Neural cell (in vitro differentiated cells): ENCODE results near the gene NDFIP2. TPM values are rescaled to one million over a fixed set of nuclear protein-coding genes. Genes with fewer than 3 reads are reported as not detected.

ENCODE experiments used
- H2AFZ ChIP-seq: fragments of 200-600, 300-800 bp; sonication (generic), shearing (Covaris generic); 2 replicates; pipeline ENCODE4 v1.6.0; 2014; ENCODE audit warnings: low read depth, mild to moderate bottlenecking, antibody characterized with exemption, low read length, moderate library complexity
- H3F3A ChIP-seq: fragments of 200-600 bp; shearing (Covaris generic); 2 replicates; pipeline ENCODE4 v1.6.1; 2016; ENCODE audit warnings: mild to moderate bottlenecking, moderate library complexity, mixed read lengths, antibody characterized with exemption, low read length; ENCODE audit not compliant: insufficient read depth, poor library complexity, severe bottlenecking
- H3K27ac ChIP-seq: fragments of 200-600, 300-800 bp; sonication (generic), shearing (Covaris generic); 2 replicates; pipeline ENCODE4 v1.5.1; 2014; ENCODE audit warnings: mild to moderate bottlenecking, low read length, moderate library complexity
- H3K27me3 ChIP-seq: fragments of 300-800, 200-600 bp; sonication (generic), shearing (Covaris generic); 2 replicates; pipeline ENCODE4 v1.6.0; 2014; ENCODE audit warnings: mild to moderate bottlenecking, low read depth, low read length, moderate library complexity; ENCODE audit not compliant: insufficient read depth
- H3K36me3 ChIP-seq: fragments of 300-800, 200-600 bp; sonication (generic), shearing (Covaris generic); 2 replicates; pipeline ENCODE4 v1.5.1; 2014; ENCODE audit warnings: mild to moderate bottlenecking, antibody characterized with exemption, low read length, moderate library complexity; ENCODE audit not compliant: insufficient read depth
- H3K4me2 ChIP-seq: fragments of 300-800, 200-600 bp; sonication (generic), shearing (Covaris generic); 2 replicates; pipeline ENCODE4 v1.6.0; 2014; ENCODE audit warnings: mild to moderate bottlenecking, low read length
- H3K4me3 ChIP-seq: fragments of 300-800, 200-600 bp; sonication (generic), shearing (Covaris generic); 2 replicates; pipeline ENCODE4 v1.5.1; 2014; ENCODE audit warnings: mild to moderate bottlenecking, low read length, moderate library complexity
- H3K79me2 ChIP-seq: fragments of 200-600 bp; shearing (Covaris generic); replicated peaks from 2 replicates; pipeline ENCODE4 v1.6.0; 2014; ENCODE audit warnings: mild to moderate bottlenecking, low read length, moderate library complexity; ENCODE audit not compliant: insufficient read depth
- H3K9ac ChIP-seq: fragments of 300-800, 200-600 bp; sonication (generic), shearing (Covaris generic); 2 replicates; pipeline ENCODE4 v1.6.1; 2016; ENCODE audit warnings: mild to moderate bottlenecking, low read length, mixed read lengths
- H3K9me2 ChIP-seq: fragments of 200-600 bp; shearing (Covaris generic); 2 replicates; pipeline ENCODE4 v1.6.1; 2016; ENCODE audit warnings: mild to moderate bottlenecking, low read length, mixed read lengths; ENCODE audit not compliant: insufficient read depth
- H3K9me3 ChIP-seq: fragments of 200-600, 300-800 bp; sonication (generic), shearing (Covaris generic); 2 replicates; pipeline ENCODE4 v1.6.1; 2016; ENCODE audit warnings: mild to moderate bottlenecking, mixed run types, low read length, moderate library complexity, mixed read lengths
- H4K20me1 ChIP-seq: fragments of 200-600 bp; shearing (Covaris generic); 2 replicates; pipeline ENCODE4 v1.6.1; 2016; ENCODE audit warnings: mild to moderate bottlenecking, mixed run types; ENCODE audit not compliant: insufficient read depth
- EP300 ChIP-seq: fragments of 450-650 bp; conservative IDR thresholded peaks from 2 replicates; pipeline ENCODE4 v1.6.1; 2014; ENCODE audit warnings: antibody characterized with exemption, mild to moderate bottlenecking, moderate library complexity; ENCODE audit not compliant: poor library complexity, severe bottlenecking
- EZH2 ChIP-seq: fragments of 200-600, 300-800 bp; shearing (Covaris generic), sonication (generic); IDR thresholded peaks from 2 replicates; pipeline ENCODE4 v1.6.1; 2014; ENCODE audit warnings: antibody characterized with exemption, low read length, borderline replicate concordance, mild to moderate bottlenecking; ENCODE audit not compliant: insufficient read depth, poor library complexity, severe bottlenecking
- MXI1 ChIP-seq: fragments of 450-650 bp; conservative IDR thresholded peaks from 2 replicates; pipeline ENCODE4 v1.6.1; 2014; ENCODE audit warnings: antibody characterized with exemption, mild to moderate bottlenecking; ENCODE audit not compliant: poor library complexity, severe bottlenecking
- POLR2AphosphoS5 ChIP-seq: IDR thresholded peaks from 2 replicates; pipeline ENCODE4 v1.6.1; 2012
- RAD21 ChIP-seq: fragments of 450-650 bp; conservative IDR thresholded peaks from 2 replicates; pipeline ENCODE4 v1.6.1; 2014; ENCODE audit warnings: antibody characterized with exemption, mild to moderate bottlenecking, moderate library complexity
- SMC3 ChIP-seq: fragments of 450-650 bp; conservative IDR thresholded peaks from 2 replicates; pipeline ENCODE4 v1.6.1; 2014; ENCODE audit warnings: antibody characterized with exemption, mild to moderate bottlenecking, moderate library complexity; ENCODE audit not compliant: poor library complexity
- TAF1 ChIP-seq: IDR thresholded peaks from 2 replicates; pipeline ENCODE4 v1.6.1; 2012; ENCODE audit warnings: low read depth
- polyA plus RNA-seq: library from polyadenylated mRNA; depleted of rRNA; stranded (reverse); fragments of >200 nt; gene quantifications from 2 replicates; pipeline ENCODE4 v1.2.3, GENCODE V29; 2014
- TF ChIP-seq, protein P1 (sequence below): IDR thresholded peaks from 2 replicates; pipeline ENCODE4 v1.6.1; 2012; ENCODE audit warnings: borderline replicate concordance
- TF ChIP-seq, protein P2 (sequence below): fragments of 450-650 bp; IDR thresholded peaks from 2 replicates; pipeline ENCODE4 v1.5.1; 2014; ENCODE audit warnings: antibody characterized with exemption, mild to moderate bottlenecking, moderate library complexity; ENCODE audit not compliant: poor library complexity, severe bottlenecking

The NDFIP2 gene
- polyA plus RNA-seq, 1 donor from 2014 or later = 41.2 TPM

DNA sequence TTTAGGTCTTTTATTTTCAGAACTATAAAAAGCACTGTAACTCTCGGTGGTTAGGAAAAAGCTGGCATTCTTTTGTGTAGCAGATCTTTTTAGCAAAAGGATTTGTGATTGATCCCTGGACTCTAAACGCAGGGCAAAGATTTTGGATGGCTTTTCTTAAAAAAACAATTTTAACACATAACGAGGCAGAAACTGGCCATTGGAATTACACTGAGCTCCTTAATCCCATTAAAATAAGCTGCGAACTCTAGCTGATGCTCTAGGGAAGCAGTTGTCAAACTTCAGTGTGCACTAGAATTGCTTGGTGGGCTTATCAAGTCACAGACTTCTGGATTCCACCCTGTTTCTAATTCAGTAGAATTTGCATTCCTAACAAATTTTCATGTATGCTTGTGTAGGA lies 33.8 kb upstream of the NDFIP2 start:
- Histone ChIP-seq H3K4me2 (no peak overlapping the region), H3K9me3 (no peaks in the 10 kb centered on the region), H3K9ac (no peak overlapping the region), H3F3A (no peaks in the 10 kb centered on the region), H4K20me1 (no peaks in the 10 kb centered on the region), H3K27ac (no peak overlapping the region), H3K27me3 (no peaks in the 10 kb centered on the region), H3K9me2 (no peaks in the 10 kb centered on the region), H2AFZ (no peak overlapping the region), H3K79me2 (no peaks in the 10 kb centered on the region), H3K36me3 (no peaks in the 10 kb centered on the region), H3K4me3 (no peak overlapping the region)
- TF ChIP-seq EZH2 = no peak
- no peak for TF ChIP-seq SMC3
- TF ChIP-seq, protein P1, sequence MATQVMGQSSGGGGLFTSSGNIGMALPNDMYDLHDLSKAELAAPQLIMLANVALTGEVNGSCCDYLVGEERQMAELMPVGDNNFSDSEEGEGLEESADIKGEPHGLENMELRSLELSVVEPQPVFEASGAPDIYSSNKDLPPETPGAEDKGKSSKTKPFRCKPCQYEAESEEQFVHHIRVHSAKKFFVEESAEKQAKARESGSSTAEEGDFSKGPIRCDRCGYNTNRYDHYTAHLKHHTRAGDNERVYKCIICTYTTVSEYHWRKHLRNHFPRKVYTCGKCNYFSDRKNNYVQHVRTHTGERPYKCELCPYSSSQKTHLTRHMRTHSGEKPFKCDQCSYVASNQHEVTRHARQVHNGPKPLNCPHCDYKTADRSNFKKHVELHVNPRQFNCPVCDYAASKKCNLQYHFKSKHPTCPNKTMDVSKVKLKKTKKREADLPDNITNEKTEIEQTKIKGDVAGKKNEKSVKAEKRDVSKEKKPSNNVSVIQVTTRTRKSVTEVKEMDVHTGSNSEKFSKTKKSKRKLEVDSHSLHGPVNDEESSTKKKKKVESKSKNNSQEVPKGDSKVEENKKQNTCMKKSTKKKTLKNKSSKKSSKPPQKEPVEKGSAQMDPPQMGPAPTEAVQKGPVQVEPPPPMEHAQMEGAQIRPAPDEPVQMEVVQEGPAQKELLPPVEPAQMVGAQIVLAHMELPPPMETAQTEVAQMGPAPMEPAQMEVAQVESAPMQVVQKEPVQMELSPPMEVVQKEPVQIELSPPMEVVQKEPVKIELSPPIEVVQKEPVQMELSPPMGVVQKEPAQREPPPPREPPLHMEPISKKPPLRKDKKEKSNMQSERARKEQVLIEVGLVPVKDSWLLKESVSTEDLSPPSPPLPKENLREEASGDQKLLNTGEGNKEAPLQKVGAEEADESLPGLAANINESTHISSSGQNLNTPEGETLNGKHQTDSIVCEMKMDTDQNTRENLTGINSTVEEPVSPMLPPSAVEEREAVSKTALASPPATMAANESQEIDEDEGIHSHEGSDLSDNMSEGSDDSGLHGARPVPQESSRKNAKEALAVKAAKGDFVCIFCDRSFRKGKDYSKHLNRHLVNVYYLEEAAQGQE = no peak
- no peak for TF ChIP-seq TAF1
- no peak for TF ChIP-seq MXI1
- TF ChIP-seq POLR2AphosphoS5 = no peak
- no peak for TF ChIP-seq RAD21
- TF ChIP-seq, protein P2, sequence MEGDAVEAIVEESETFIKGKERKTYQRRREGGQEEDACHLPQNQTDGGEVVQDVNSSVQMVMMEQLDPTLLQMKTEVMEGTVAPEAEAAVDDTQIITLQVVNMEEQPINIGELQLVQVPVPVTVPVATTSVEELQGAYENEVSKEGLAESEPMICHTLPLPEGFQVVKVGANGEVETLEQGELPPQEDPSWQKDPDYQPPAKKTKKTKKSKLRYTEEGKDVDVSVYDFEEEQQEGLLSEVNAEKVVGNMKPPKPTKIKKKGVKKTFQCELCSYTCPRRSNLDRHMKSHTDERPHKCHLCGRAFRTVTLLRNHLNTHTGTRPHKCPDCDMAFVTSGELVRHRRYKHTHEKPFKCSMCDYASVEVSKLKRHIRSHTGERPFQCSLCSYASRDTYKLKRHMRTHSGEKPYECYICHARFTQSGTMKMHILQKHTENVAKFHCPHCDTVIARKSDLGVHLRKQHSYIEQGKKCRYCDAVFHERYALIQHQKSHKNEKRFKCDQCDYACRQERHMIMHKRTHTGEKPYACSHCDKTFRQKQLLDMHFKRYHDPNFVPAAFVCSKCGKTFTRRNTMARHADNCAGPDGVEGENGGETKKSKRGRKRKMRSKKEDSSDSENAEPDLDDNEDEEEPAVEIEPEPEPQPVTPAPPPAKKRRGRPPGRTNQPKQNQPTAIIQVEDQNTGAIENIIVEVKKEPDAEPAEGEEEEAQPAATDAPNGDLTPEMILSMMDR = no peak
- no peak for TF ChIP-seq EP300

DNA sequence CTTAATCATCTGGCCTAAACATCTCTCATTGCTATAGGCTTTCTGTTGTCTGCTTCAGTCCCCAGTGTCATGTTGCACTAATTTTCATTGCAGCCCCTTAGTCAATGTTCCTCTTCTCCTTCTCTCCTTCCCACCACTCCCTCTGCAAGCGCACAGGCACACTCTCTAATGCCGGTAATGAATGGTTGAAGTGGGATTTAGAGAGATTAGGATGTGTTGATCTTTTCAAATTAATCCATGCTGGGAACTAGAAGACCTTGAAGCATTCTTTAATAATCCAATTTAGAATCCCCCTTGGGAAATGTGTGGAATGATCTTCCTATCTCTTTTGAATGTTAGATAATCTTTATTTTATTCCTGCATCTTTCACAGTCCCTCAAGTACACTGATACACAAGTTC lies 33.2 kb upstream of the NDFIP2 start:
- Histone ChIP-seq H3K9me2 (no peaks in the 10 kb centered on the region), H3K27ac (no peak overlapping the region), H3K36me3 (no peaks in the 10 kb centered on the region), H3K9me3 (no peaks in the 10 kb centered on the region), H4K20me1 (no peaks in the 10 kb centered on the region), H3K4me3 (no peak overlapping the region), H2AFZ (no peak overlapping the region), H3F3A (no peaks in the 10 kb centered on the region), H3K27me3 (no peaks in the 10 kb centered on the region), H3K9ac (no peak overlapping the region), H3K79me2 (no peaks in the 10 kb centered on the region), H3K4me2 (no peak overlapping the region)
- TF ChIP-seq EZH2 = no peak
- no peak for TF ChIP-seq POLR2AphosphoS5
- no peak for TF ChIP-seq TAF1
- TF ChIP-seq, protein P2 = no peak
- TF ChIP-seq EP300 = no peak
- TF ChIP-seq, protein P1 = no peak
- no peak for TF ChIP-seq RAD21
- TF ChIP-seq MXI1 = no peak
- no peak for TF ChIP-seq SMC3
